ENCODE data around the gene ANO2. TPM values are rescaled to one million over a fixed set of nuclear protein-coding genes. Genes with fewer than 3 reads are reported as not detected.

Gene ANO2
- total and polyA plus RNA-seq, 2 donors (not counting 3 experiments of a cell fraction or from before 2014, with no cell fraction given): 15.4 to 65.0 TPM

- Histone ChIP-seq H3K27ac (ENCODE audit: insufficient read depth, low read depth, low read length) (no peak overlapping the region), H3K27me3 (ENCODE audit: control insufficient read depth in 2 of 2, insufficient read depth in 2 of 2, low read length in 2 of 2) (no peaks in the 10 kb centered on the region), H3K4me2 (ENCODE audit: insufficient read depth, low read length) (no peak overlapping the region), H4K20me1 (replicated peaks; ENCODE audit: control insufficient read depth, extremely low read depth, insufficient read depth, low read length) (peaks cover 11% of the 10 kb centered on the region), H3K4me1 (ENCODE audit: control insufficient read depth, extremely low read depth, insufficient read depth, low read length) (no peaks in the 10 kb centered on the region), H3K36me3 (ENCODE audit: control insufficient read depth in 2 of 2, extremely low read depth in 1 of 2, insufficient read depth in 2 of 2, low read length in 2 of 2) (peaks cover 65 to 78% of the 10 kb centered on the region in 2 experiments), H3K9me3 (replicated peaks; ENCODE audit: control insufficient read depth, insufficient read depth, low read length) (no peaks in the 10 kb centered on the region), H3K9me1 (replicated peaks; ENCODE audit: control insufficient read depth, extremely low read depth, insufficient read depth, low read length) (no peaks in the 10 kb centered on the region), H3K79me2 (ENCODE audit: control insufficient read depth, insufficient read depth, low read length) (no peaks in the 10 kb centered on the region), H3K4me3 (replicated peaks in 1 of 3; ENCODE audit: insufficient read depth in 1 of 3, low read depth in 1 of 3, low read length in 3 of 3) (no peak overlapping the region), H2AFZ (ENCODE audit: low read depth, low read length) (no peak overlapping the region), H3K9ac (replicated peaks; ENCODE audit: extremely low read depth, insufficient read depth, low read length) (no peak overlapping the region)
- TF ChIP-seq MYC (IDR thresholded peaks at IDR 0.05; ENCODE audit: low read depth, low read length): no peak
- TF ChIP-seq CTCF (IDR thresholded peaks at IDR 0.05; ENCODE audit: extremely low read depth in 1 of 2, insufficient read depth in 1 of 2, low read depth in 1 of 2, low read length in 2 of 2): no peak
- no peak for TF ChIP-seq FOS (IDR thresholded peaks at IDR 0.05; ENCODE audit: borderline replicate concordance, insufficient read depth, low read length)
- no peak for TF ChIP-seq GATA2 (IDR thresholded peaks at IDR 0.05; ENCODE audit: insufficient read depth, insufficient read length, low read depth, low read length)
- no peak for TF ChIP-seq EZH2 (IDR thresholded peaks at IDR 0.05; ENCODE audit: borderline replicate concordance, low read depth, low read length, severe bottlenecking)
- TF ChIP-seq MAX (IDR thresholded peaks at IDR 0.05; ENCODE audit: insufficient read depth, insufficient read length): no peak
- TF ChIP-seq POLR2AphosphoS5 (IDR thresholded peaks at IDR 0.05; ENCODE audit: insufficient read depth, low read depth, low read length): no peak
- TF ChIP-seq JUN (IDR thresholded peaks at IDR 0.05; ENCODE audit: borderline replicate concordance, insufficient read depth, insufficient read length, low read depth): no peak
- no peak for TF ChIP-seq POLR2A (IDR thresholded peaks at IDR 0.05; ENCODE audit: low read depth, low read length)
- FAIRE-seq: no peak
- BruUV-seq (replicated peaks): no TSS peak
- intact Hi-C loops (cut with micrococcal nuclease) (no loop called here), dilution Hi-C loops (cut with MboI; ENCODE audit: extremely low pct_ligation_motif_present, low sequenced_read_pairs) (no loop called here)
- ChIA-PET CTCF (no interaction called here), POLR2A (no interaction called here)
- DNase-seq (ENCODE audit: low read depth, low spot score): no peak
These were observed 7.0 kb upstream of the ANO2 start for GRCh38 chr12:5952031-5952430.
